ENCODE data around the gene EPC1. TPM values are rescaled to one million over a fixed set of nuclear protein-coding genes. Genes with fewer than 3 reads are reported as not detected.

The EPC1 gene
- total and polyA plus RNA-seq, 2 donors (not counting 1 experiment from before 2014, with no cell fraction given) = 22.7 to 28.1 TPM

DNA sequence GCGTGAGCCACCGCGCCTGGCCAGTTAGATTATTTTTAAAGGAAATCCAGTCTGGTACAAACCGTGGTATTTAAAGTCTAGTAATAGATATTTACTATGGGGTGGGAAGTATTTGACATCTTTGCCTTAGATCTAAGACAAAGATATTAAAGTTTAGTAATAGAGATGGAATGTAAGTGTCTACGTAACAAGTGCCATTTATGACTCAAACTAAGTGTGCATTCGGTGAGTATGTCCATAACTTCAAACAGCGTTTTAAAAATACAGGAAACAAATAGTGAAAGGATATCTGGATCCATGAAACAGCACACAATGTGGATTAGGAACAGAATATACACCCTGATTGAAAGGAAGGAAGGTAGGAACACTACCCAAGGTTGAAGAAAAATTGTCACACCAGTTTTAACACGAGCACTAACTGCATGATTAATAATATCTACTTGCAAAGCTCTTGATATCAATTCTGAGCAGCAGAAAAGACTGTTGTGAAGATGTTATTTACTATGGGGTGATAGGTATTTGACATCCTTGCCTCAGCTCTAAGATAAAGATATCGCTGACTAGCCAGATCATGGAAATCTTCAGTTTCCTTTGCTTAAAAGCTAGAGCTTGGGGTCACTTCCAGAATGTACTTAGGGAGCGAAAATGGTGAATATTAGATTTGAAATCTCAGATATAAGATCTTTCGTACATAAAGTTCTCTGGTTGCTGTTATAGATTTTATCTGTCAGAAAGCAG, 48.7 kb downstream of the EPC1 start:
- peaks cover 66% of the 10 kb centered on the region for H3K79me2 ChIP-seq (ENCODE audit: control insufficient read depth, insufficient read depth, low read length)
- no peak overlapping the region for H3K4me2 ChIP-seq (ENCODE audit: extremely low read depth, insufficient read depth, low read length)
- H4K20me1 ChIP-seq (ENCODE audit: control insufficient read depth, extremely low read depth, insufficient read depth, low read length) = no peaks in the 10 kb centered on the region
- no peak overlapping the region for H3K4me3 ChIP-seq (replicated peaks in 1 of 4; ENCODE audit: control extremely low read depth in 1 of 4, insufficient read depth in 1 of 4, low read depth in 3 of 4, low read length in 4 of 4)
- no peak for TF ChIP-seq EZH2 (IDR thresholded peaks at IDR 0.05; ENCODE audit: low read length, missing control alignments)
- TF ChIP-seq CTCF (conservative IDR thresholded peaks at IDR 0.05 in 1 of 2, IDR thresholded peaks at IDR 0.05 in 1 of 2; ENCODE audit: low read depth in 1 of 2, low read length in 2 of 2) = no peak
- peak overlapping the region; percentile 50 for H3K27ac ChIP-seq (ENCODE audit: insufficient read depth, low read length)
- peak; percentile 79 to 91 for DNase-seq (ENCODE audit: low read depth in 2 of 2)
- no peaks in the 10 kb centered on the region for H3K36me3 ChIP-seq (ENCODE audit: control insufficient read depth, insufficient read depth, low read length)
- no peaks in the 10 kb centered on the region for H3K9me3 ChIP-seq (ENCODE audit: control insufficient read depth, insufficient read depth, low read depth, low read length)
- H3K9ac ChIP-seq (ENCODE audit: insufficient read depth, low read length) = no peak overlapping the region
- H2AFZ ChIP-seq (ENCODE audit: low read length) = no peak overlapping the region
- H3K27me3 ChIP-seq (ENCODE audit: control insufficient read depth, insufficient read depth, low read length) = no peaks in the 10 kb centered on the region
- peaks cover 8% of the 10 kb centered on the region for H3K4me1 ChIP-seq (ENCODE audit: control insufficient read depth, extremely low read depth, insufficient read depth, low read length)

DNA sequence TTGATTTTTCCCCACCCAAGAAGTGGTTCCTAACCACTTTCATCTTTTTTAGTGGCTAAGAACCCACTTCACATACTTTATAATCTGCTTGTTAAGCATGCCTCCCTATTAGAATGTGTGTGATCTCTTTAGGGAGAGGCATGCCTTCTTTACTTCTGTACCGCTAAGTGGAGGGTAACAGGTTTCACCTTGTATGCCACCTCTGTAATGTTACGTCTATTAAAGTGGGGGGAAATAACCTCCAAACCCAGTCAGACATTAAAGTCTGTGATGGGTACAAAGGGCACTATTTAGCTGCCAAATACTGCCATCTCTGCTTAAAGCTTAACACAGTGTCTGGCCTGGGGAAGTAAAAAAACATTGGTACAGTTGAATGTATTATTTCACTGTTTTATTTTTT, 51.9 kb downstream of the EPC1 start:
- DNase-seq (ENCODE audit: low read depth in 2 of 2) = no peak
- no peak overlapping the region for H2AFZ ChIP-seq (ENCODE audit: low read length)
- H3K9ac ChIP-seq (ENCODE audit: insufficient read depth, low read length) = no peak overlapping the region
- no peaks in the 10 kb centered on the region for H4K20me1 ChIP-seq (ENCODE audit: control insufficient read depth, extremely low read depth, insufficient read depth, low read length)
- H3K27ac ChIP-seq (ENCODE audit: insufficient read depth, low read length) = no peak overlapping the region
- TF ChIP-seq EZH2 (IDR thresholded peaks at IDR 0.05; ENCODE audit: low read length, missing control alignments) (no peak), CTCF (conservative IDR thresholded peaks at IDR 0.05 in 1 of 2, IDR thresholded peaks at IDR 0.05 in 1 of 2; ENCODE audit: low read depth in 1 of 2, low read length in 2 of 2) (no peak)
- peaks cover 8% of the 10 kb centered on the region for H3K4me1 ChIP-seq (ENCODE audit: control insufficient read depth, extremely low read depth, insufficient read depth, low read length)
- H3K4me2 ChIP-seq (ENCODE audit: extremely low read depth, insufficient read depth, low read length) = no peak overlapping the region
- no peaks in the 10 kb centered on the region for H3K9me3 ChIP-seq (ENCODE audit: control insufficient read depth, insufficient read depth, low read depth, low read length)
- H3K27me3 ChIP-seq (ENCODE audit: control insufficient read depth, insufficient read depth, low read length) = no peaks in the 10 kb centered on the region
- H3K4me3 ChIP-seq (replicated peaks in 1 of 4; ENCODE audit: control extremely low read depth in 1 of 4, insufficient read depth in 1 of 4, low read depth in 3 of 4, low read length in 4 of 4) = no peak overlapping the region
- H3K36me3 ChIP-seq (ENCODE audit: control insufficient read depth, insufficient read depth, low read length) = peaks cover 3% of the 10 kb centered on the region
- H3K79me2 ChIP-seq (ENCODE audit: control insufficient read depth, insufficient read depth, low read length) = peaks cover 43% of the 10 kb centered on the region

GRCh38 chr10:32293581-32293980, 53.4 kb downstream of the EPC1 start:
- H3K79me2 ChIP-seq (ENCODE audit: control insufficient read depth, insufficient read depth, low read length) = peaks cover 41% of the 10 kb centered on the region
- H3K4me3 ChIP-seq (replicated peaks in 1 of 4; ENCODE audit: control extremely low read depth in 1 of 4, insufficient read depth in 1 of 4, low read depth in 3 of 4, low read length in 4 of 4) = no peak overlapping the region
- no peak overlapping the region for H3K4me2 ChIP-seq (ENCODE audit: extremely low read depth, insufficient read depth, low read length)
- no peaks in the 10 kb centered on the region for H3K9me3 ChIP-seq (ENCODE audit: control insufficient read depth, insufficient read depth, low read depth, low read length)
- H3K9ac ChIP-seq (ENCODE audit: insufficient read depth, low read length) = no peak overlapping the region
- no peak for DNase-seq (ENCODE audit: low read depth in 2 of 2)
- peaks cover 3% of the 10 kb centered on the region for H3K36me3 ChIP-seq (ENCODE audit: control insufficient read depth, insufficient read depth, low read length)
- no peak overlapping the region for H3K27ac ChIP-seq (ENCODE audit: insufficient read depth, low read length)
- H2AFZ ChIP-seq (ENCODE audit: low read length) = no peak overlapping the region
- no peaks in the 10 kb centered on the region for H3K27me3 ChIP-seq (ENCODE audit: control insufficient read depth, insufficient read depth, low read length)
- H3K4me1 ChIP-seq (ENCODE audit: control insufficient read depth, extremely low read depth, insufficient read depth, low read length) = peaks cover 6% of the 10 kb centered on the region
- no peaks in the 10 kb centered on the region for H4K20me1 ChIP-seq (ENCODE audit: control insufficient read depth, extremely low read depth, insufficient read depth, low read length)
- TF ChIP-seq CTCF (conservative IDR thresholded peaks at IDR 0.05 in 1 of 2, IDR thresholded peaks at IDR 0.05 in 1 of 2; ENCODE audit: low read depth in 1 of 2, low read length in 2 of 2) (no peak), EZH2 (IDR thresholded peaks at IDR 0.05; ENCODE audit: low read length, missing control alignments) (no peak)
